Measurements from ENCODE around the gene SGF29. TPM values are rescaled to one million over a fixed set of nuclear protein-coding genes. Genes with fewer than 3 reads are reported as not detected.
"Not testable (repeated sequence)": the region's sequence is repeated elsewhere in the genome, so short reads cannot be mapped to it uniquely, and the experiment has no call there.

Gene SGF29
- total RNA-seq, 2 donors from 2014 or later = 14.5 to 15.8 TPM

DNA sequence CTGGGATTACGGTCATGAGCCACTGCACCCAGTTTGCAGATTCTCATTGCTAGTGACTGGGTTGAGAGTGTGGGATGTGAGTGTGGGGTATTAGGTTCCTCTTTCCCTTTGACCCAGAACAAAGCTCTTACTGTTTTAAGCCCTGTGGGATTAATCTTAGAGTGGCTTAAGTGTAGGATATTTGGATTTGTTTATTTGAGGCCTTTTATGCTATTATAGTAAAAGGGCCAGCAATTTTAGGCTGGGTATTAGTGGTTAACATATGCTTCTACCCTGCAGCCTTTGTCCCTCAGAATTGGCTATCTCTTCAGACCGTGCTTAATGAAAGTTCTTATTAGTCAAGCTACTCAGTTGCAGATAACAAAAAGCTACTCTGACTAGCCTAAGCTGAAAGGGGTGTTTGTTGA lies 3.2 kb downstream of the SGF29 start:
- ATAC-seq (no peak), DNase-seq (no peak)
- intact Hi-C loops (cut with DNase I) = no loop called here

DNA sequence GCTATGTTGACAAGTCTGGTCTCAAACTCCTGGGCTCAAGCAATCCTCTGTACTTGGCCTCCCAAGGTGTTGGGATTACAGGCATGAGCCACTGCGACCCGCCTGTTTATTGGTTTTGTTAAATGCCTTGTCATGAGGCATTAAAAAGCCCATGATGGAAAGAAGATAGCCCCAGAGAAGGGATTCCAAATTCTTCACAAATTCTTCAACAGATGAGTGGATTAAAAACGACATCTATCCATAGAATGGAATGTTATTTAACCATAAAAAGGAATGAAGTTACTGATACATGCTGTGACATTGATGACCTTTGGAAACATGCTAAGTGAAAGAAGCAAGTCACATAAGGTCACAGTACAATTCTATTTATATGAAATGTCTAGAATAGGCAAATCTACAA lies 4.7 kb downstream of the SGF29 start:
- ATAC-seq = no peak
- no peak for DNase-seq
- intact Hi-C loops (cut with DNase I) = no loop called here

DNA sequence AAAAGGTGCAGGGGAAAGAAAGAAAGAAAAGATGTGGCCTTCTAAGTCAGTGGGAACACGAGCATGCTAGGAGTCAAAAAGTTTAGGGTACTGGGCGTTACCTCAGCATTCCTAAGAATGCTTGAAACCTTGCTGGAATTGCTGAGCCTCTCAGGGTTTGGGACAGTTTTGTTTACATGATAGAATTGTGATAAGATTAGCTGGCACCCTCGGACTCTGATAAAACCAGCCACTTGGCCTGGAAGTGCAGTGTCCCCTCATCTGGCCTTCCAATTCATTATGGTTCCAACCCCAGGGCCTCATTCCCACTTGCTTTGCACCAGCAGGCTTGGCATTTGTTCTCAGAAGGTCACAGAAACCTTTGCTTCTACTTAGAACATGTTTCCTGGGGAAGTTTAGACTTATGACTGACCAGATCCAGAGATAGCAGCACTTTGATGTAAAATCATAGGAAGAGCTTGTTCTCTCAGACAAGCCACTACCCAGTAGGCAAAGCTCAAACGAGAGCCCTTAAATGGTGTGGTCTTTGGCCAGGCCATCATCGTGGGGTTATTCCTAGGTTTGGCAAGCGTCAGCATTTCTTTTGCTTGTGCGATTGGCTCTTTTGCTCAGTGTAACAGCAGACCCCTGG lies 8.0 kb downstream of the SGF29 start:
- no peak for DNase-seq
- peak in 1 of 2 donors; percentile 34 for ATAC-seq
- intact Hi-C loops (cut with DNase I) = no loop called here

DNA sequence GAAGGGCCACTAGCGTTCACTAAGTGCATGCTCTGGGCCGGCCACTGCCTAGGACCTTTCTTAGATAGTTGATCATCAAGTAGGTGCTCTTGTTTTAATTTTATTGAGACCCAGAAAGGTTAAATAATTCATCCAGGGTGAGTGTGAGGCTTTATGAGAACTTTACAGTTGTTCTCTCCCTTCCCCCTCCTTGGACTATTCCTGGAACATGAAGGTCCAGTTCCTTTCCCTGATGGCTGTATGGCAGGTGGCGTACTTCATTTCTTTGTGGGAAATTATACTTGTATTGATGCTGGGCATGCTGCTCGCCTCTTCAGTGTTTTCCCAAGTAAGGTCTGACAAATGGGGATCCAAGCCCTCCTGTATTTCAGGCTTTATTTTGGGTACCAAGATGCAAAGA lies 8.5 kb downstream of the SGF29 start:
- no peak for DNase-seq
- no peak for ATAC-seq
- intact Hi-C loops (cut with DNase I) = no loop called here

DNA sequence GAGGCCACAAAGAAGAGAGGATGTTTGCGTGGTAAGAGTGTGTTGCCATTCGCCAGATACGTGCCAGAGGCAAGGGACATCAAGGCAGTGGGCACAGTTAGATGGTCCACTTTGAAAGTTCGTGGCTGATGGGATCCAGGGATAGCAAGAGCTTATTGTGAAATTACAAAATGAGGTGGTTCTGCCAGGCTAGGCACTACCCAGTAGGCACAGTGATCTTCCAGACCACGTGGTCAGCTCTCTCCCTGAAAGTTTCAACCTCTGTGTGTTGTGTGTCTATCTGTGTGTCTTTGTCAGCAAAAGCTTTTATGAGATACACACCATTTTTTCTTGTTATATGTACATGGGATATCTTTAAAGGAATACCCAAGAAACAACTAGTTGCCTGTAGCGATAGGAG lies 9.5 kb downstream of the SGF29 start:
- intact Hi-C loops (cut with DNase I) = no loop called here
- ATAC-seq = no peak
- no peak for DNase-seq

DNA sequence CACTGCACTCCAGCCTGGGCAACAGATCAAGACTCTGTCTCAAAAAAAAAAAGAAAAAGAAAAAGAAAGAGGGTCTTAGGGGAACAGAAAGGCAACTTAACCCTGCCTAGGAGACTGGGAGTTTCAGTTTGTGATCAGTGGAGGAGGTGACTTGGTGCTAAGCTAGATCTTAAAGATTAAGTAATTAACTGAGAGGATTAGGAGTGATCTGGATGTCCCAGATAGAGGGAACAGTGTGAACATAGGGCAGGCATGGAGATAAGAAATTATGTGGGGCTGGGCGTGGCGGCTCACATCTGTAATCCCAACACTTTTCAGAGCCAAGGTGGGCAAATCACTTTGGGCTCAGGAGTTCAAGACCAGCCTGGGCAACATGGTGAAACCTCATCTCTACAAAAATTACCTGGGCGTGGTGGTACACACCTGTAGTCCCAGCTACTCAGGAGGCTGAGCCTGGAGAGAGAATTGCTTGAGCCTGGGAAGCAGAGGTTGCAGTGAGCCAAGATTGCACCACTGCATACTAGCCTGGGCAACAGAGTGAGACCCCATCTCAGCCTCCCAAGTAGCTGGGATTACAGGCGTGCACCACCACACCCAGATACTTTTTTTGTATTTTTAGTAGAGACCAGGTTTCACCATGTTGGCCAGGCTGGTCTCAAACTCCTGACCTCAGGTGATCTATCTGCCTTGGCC lies 12.7 kb downstream of the SGF29 start:
- intact Hi-C loops (cut with DNase I); ATAC-seq; DNase-seq: not testable (repeated sequence)

DNA sequence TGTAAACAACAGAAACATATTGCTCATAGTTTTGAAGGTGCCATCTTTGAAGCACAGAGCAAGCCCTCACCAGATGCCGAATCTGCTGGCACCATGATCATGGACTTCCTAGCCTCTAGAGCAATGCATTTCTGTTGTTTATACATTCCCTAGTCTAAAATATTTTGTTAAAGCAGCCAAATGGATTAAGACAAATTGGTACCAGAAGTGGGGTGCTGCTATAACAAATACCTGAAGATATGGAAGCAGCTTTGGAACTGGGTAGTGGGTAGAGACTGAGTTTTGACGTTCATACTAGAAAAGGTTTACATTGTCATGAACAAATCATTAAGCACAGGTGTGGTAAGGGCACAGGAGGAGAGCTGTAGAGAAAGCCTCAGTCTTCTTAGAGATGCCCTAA lies 13.6 kb downstream of the SGF29 start:
- DNase-seq (no peak), ATAC-seq (no peak)
- intact Hi-C loops (cut with DNase I) = no loop called here

DNA sequence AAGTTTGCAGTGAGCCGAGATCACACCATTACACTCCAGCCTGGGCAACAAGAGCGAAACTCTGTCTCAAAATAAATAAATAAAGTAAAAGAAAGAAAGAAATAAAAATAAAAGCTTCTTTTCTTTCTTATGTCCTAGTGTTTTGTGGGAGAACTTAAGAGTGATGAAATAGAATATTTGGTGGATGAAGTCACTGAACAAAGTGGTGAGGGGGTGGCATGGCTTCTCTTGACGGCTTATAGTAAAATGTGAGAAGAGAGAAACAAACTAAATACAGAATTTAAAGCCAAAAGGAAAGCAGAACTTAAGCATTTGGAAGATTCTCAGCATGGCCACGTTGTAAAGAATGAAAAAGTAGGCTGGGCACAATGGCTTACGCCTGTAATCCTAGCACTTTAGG lies 15.3 kb downstream of the SGF29 start:
- intact Hi-C loops (cut with DNase I) = no loop called here
- no peak for ATAC-seq
- DNase-seq = no peak

DNA sequence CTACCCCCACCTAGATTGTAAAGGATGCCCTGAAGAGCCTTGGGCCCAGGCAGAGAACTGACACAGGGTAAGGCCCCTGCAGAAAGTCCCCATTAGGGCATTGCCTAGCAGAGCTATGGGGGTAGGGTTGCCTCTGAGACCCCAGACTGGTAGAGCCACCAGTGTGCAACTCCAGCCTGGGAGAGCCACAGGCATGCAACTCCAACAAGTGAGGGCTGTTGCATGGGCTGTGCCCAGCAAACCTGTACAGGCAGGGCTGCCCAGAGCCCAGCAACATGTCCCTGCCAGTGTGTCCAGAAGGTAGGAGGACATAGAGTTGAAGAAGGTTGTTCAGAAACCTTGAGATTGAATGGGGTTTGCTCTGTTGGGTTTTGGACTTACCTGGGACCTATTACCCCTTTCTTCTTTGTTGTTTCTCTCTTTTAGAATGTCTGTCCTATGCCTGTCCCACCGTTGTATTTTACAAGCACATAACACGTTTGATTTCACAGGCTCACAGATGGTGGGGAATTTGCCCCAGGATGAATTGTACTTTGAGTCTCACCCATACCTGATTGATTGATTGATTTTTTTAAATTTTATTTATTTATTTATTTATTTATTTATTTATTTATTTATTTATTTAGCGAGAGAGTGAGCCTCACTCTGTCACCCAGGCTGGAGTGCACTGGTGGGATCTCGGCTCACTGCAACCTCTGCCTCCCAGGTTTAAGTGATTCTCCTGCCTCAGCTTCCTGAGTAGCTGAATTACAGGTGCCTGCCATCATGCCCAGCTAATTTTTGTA lies 16.4 kb downstream of the SGF29 start:
- intact Hi-C loops (cut with DNase I) = no loop called here
- no peak for ATAC-seq
- DNase-seq = no peak

DNA sequence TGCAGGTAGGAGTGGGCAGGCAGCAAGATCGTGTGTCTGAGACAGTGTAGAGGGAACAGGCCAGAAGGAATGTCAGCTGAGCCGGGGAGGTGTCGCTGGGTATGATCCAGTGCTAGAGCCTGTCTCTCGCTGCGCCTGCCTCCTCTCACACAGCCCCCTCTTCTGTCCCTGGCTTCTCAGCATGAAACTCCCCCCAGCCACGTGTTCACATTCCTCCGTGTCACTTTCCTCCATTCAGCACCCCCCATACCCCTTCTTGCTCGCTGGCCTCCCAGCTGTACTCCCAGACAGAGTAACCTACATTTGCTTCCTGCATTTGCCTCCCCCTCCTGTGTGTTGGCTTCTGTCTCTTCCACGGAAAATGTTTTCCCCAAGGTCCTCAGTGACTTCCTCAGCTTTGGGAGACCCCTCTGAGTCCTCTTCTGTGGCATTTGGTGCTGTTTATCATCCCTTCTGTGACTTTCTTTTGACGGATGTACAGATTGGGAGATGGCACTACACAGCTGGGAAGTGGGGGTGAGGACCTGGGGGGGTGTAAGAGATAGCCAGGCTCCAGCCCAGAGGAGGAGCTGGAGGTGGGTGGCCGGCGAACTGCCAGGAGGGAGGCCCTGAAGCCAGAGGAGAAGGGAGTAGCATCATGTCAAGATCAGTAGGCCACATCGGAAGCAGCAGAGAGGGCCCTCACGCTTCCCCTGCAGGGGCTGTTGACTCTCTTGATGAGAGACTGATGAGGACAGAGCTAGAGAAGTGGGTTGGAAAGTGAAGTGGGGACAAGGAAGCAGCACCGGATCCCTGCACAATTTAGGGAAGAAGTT lies 19.2 kb downstream of the SGF29 start:
- intact Hi-C loops (cut with DNase I) = no loop called here
- DNase-seq (peak; percentile 58), ATAC-seq (peak; percentile 93 to 96)

DNA sequence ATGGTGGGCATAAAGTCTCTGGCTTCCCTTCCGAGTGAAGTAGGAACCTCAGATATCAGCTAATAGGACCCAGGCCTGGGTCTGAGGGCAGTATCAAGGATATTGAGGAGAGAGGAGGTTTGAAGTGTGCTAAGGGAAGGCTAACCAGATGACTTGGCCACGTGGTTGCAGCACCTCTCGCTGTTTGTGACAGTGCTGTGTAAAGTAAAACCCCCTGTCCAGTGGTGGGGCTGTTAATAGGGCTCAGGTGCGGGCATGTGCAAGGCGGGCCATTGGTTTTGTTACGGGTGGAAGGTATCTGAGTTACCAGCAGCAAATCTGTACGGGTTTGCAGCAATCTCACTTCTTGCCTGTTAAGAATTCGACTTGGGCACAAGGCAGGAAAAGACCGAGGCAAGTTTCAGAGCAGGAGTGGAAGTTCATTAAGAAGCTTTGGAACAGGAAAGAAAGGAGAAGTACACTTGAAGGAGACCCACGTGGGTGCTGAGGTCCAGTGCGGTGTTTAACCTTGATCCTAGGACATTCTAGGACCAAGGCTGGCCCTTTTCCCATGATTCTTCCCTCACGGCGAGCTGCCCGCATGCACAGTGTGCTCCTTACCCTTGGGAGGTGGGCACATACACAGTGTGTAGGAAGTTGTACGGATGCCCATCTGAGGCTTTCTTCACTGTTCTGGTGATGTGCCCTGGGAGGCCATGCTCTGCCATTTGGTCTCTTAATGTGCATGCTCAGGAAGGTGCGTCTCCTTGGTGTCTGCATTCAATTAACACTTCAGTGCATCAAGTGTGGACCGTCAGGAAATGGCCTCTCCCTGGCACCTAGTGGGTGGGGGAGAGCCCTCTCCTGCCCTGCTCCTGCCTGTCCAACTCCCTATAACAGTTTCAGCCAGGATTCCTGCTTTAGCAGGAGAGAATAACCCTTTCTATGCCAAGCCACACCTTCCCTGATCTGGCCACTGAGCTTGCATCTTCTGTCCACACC lies 20.3 kb downstream of the SGF29 start:
- ATAC-seq (peak in 1 of 2 donors; percentile 8), DNase-seq (no peak)
- intact Hi-C loops (cut with DNase I) = no loop called here

DNA sequence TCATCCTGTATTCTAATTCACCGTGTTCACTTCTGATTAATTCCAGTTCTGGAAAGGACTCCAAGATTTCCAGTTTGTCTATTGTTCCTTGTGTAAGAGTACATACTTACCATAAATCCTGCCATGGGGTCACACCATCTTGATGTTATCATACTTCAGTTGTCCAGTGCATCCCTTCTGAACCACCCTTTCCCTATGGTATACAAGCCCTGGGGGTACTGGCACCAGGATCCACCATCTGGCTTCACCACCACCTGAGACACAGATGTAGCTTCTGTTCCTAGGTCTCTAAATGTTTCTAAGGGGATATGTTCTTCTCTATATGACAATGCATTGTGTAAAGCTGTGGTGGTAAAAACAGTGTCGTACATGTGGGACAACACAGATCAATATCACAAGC lies 21.2 kb downstream of the SGF29 start:
- intact Hi-C loops (cut with DNase I) = no loop called here
- ATAC-seq = no peak

DNA sequence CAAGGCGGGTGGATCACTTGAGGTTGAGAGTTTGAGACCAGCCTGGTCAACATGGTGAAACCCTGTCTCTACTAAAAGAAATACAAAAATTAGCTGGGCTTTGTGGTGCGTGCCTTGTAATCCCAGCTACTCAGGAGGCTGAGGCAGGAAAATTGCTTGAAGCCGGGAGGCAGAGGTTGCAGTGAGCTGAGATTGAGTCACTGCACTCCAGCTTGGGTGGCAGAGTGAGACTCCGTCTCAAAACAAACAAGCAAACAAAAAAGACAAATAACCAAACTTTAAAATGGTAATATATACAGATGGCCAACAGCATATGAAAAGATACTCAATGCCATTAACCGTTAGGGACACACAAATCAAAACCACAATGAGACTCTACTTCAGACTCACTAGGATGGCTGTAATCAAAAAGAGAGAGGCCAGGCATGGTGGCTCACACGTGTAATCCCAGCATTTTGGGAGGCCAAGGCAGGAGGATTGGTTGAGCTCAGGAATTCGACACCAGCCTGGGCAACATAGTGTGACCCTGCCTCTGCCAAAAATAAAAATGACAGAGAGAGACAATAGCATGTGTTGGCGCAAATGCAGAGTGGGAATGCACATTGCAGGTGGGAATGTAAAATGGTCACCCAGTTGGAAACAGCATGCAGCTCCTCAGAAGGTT lies 21.9 kb downstream of the SGF29 start:
- no peak for DNase-seq
- no peak for ATAC-seq
- intact Hi-C loops (cut with DNase I) = no loop called here

More for the DNA sequence above, 21.2 kb downstream of the SGF29 start:
- DNase-seq = no peak

DNA sequence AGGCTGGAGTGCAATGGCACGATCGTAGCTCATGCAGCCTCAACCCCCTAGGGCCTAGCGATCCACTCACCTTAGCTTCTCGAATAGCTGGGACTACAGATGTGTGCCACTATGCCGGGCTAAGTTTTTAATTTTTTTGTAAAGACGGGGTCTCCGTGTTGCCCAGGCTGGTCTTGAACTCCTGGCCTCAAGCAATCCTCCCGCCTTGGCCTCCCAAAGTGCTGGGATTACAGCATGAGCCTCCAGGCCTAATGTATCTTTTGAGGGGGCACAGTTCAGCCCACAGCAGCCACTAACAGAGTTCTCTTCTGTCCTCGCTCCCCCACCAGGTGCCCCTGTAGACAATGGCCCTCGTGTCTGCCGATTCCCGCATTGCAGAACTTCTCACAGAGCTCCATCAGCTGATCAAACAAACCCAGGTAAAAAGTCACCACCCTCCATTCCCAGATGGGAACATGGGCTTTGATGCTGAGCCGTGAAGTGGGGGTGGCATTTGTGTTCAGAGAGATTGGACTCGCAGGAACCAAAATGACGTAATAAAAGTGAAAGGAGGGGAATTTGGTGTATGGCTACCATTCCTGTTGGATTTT lies 27.1 kb downstream of the SGF29 start:
- intact Hi-C loops (cut with DNase I) = no loop called here
- DNase-seq (no peak), ATAC-seq (no peak)

DNA sequence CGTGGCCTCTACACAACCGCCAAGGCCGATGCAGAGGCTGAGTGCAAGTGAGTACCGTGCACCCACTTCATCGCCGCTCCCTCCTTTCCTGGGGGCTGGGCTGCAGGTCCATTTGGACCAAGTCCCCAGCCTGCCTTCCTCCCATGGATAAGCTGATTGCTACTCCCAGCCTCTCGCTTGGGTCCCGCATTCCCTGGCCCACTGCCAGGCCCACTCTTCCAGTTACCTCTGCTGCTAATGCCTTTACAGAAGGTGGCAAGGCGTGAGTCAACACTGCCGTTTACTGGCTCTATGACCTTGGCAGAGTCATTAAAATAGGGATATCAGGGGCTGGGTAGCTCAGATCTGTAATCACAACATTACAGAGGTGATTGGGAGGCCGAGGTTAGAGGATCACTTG lies 32.0 kb downstream of the SGF29 start:
- ATAC-seq (peak in 1 of 2 donors; percentile 36), DNase-seq (no peak)
- intact Hi-C loops (cut with DNase I) = no loop called here

DNA sequence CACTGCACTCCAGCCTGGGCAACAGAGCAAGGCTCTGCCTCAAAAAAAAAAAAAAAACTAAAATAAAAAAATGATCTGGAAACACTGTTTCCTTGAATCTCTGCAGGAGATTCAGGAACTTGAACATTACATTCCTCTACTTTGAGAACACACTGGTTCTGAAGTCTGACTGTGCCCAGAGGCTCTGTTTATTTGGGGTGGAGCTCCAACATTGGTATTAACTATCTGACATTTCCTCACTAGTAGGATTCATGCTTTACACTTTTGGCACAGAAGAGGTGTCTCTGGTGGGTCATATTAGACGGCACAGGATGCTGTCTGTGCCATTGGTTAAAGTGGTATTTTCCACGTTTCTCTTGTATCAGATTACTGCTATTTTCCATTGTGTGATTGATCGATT lies 32.7 kb downstream of the SGF29 start:
- DNase-seq (no peak), ATAC-seq (no peak)
- intact Hi-C loops (cut with DNase I) = no loop called here

DNA sequence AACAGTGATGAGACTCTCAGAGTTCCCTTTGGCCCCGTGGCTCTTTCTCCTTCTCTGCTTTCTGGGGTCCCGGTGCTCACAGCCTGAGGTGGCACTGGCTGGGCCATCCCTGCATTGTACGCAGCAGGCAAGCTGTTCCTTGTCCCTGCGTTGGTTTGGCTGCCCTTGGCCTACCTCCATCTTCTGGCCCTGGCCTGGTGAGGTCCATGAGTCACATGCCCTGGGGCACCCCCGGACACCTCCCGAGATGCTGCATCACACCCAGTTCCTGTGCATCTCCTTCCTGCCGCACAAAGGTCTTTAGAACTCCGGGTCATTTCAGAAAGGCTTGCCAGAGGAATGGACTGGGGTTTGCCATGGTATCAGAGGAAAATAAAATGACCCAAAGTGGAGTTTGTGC lies 33.7 kb downstream of the SGF29 start:
- intact Hi-C loops (cut with DNase I) = no loop called here
- ATAC-seq (no peak), DNase-seq (no peak)

DNA sequence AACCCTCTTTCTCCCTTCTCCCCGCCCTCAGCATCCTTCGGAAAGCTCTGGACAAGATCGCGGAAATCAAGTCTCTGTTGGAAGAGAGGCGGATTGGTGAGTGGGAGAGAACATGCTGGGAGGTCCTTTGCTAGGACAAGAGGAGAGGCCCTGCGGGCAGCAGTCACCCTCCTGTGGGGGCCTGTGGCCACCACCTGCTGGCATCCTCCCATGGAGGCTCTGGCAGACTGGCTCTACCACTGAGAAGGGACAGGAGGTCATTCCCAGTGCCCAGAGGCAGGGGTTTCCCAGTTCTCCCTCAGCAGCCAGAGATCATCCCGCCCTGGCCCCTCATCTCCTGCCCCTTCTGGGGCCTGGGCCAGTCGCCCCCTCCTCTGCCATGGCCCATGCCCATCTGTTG lies 35.3 kb downstream of the SGF29 start:
- ATAC-seq (no peak), DNase-seq (no peak)

More for the DNA sequence above, 35.3 kb downstream of the SGF29 start:
- intact Hi-C loops (cut with DNase I) = no loop called here
